NCI-H1930 (cell line): ENCODE measurements around the gene CCL17.
"Not testable (repeated sequence)": the region's sequence is repeated elsewhere in the genome, so short reads cannot be mapped to it uniquely, and the experiment has no call there.

Experiments
- DNase-seq, 2 experiments: peaks; one replicate each; lab custom pipeline; 2025; lab: John Stamatoyannopoulos, UW

Gene CCL17

GRCh38 chr16:57403965-57404817 lies at the start of gene CCL17:
Gene CCL17, plus strand, starts transcription at chr16:57404767. Its CDS starts 9,166 bp downstream, at chr16:57413933.
- DNase-seq: no peak

- no peak for DNase-seq
Measured at GRCh38 chr16:57355898-57356414, 48.6 kb upstream of the CCL17 start.

- no peak for DNase-seq
Measured at GRCh38 chr16:57356547-57356946, 48.0 kb upstream of the CCL17 start.

GRCh38 chr16:57357330-57358085 lies 47.1 kb upstream of the CCL17 start:
- no peak for DNase-seq

GRCh38 chr16:57358086-57358420 lies 46.5 kb upstream of the CCL17 start:
- DNase-seq: no peak

- no peak for DNase-seq
Measured at GRCh38 chr16:57358527-57359095, 46.0 kb upstream of the CCL17 start, which contains the start of gene CCL22. Gene CCL22, plus strand, starts transcription at chr16:57358783. Its CDS starts 34 bp downstream, at chr16:57358817.

- no peak for DNase-seq
Measured at GRCh38 chr16:57360321-57360935, 44.1 kb upstream of the CCL17 start.

- DNase-seq: no peak
Measured at GRCh38 chr16:57361404-57361803, 43.2 kb upstream of the CCL17 start.

GRCh38 chr16:57364143-57364542 lies 40.4 kb upstream of the CCL17 start:
- no peak for DNase-seq

- DNase-seq: no peak
Measured at GRCh38 chr16:57366544-57367040, 38.0 kb upstream of the CCL17 start.

GRCh38 chr16:57367116-57367752 lies 37.3 kb upstream of the CCL17 start:
- DNase-seq: no peak

GRCh38 chr16:57371494-57372371 lies 32.8 kb upstream of the CCL17 start:
- DNase-seq: no peak

- DNase-seq: no peak
Measured at GRCh38 chr16:57372372-57373116, 32.0 kb upstream of the CCL17 start, which contains the start of gene CX3CL1. Gene CX3CL1, plus strand, starts transcription at chr16:57372490. Its CDS starts 79 bp downstream, at chr16:57372569.

GRCh38 chr16:57373117-57373947 lies 31.2 kb upstream of the CCL17 start:
- no peak for DNase-seq

- no peak for DNase-seq
Measured at GRCh38 chr16:57374067-57374534, 30.5 kb upstream of the CCL17 start.

- DNase-seq: not testable (repeated sequence)
Measured at GRCh38 chr16:57374925-57375465, 29.6 kb upstream of the CCL17 start.

GRCh38 chr16:57376313-57376818 lies 28.2 kb upstream of the CCL17 start:
- no peak for DNase-seq
